ENCODE results near the gene MAK.
"Not testable (repeated sequence)": the region's sequence is repeated elsewhere in the genome, so short reads cannot be mapped to it uniquely, and the experiment has no call there.

The MAK gene

GRCh38 chr6:10720960-10721849 lies 117.1 kb downstream of the MAK start:
- H3K14ac ChIP-seq (ENCODE audit: low read length in 2 of 2); H3K27me3 ChIP-seq (ENCODE audit: control insufficient read depth in 1 of 2, insufficient read depth in 1 of 2, low read length in 2 of 2); H2BK5ac ChIP-seq (ENCODE audit: low read depth, low read length, poor library complexity, severe bottlenecking); H4K8ac ChIP-seq (ENCODE audit: low read length); H3K4me2 ChIP-seq (ENCODE audit: low read length, poor library complexity, severe bottlenecking); H2BK15ac ChIP-seq (ENCODE audit: low read depth, poor library complexity, severe bottlenecking); H2AFZ ChIP-seq (ENCODE audit: low read depth, low read length); H3K18ac ChIP-seq (ENCODE audit: low read depth in 1 of 2, low read length in 2 of 2); H3K4me1 ChIP-seq (ENCODE audit: control insufficient read depth, insufficient read depth, low read depth, low read length); DNase-seq; H2AK5ac ChIP-seq (ENCODE audit: low read length, severe bottlenecking); H2BK12ac ChIP-seq (ENCODE audit: low read length in 2 of 2); H4K91ac ChIP-seq (ENCODE audit: low read length); H2BK120ac ChIP-seq (ENCODE audit: low read depth, low read length); H3K27ac ChIP-seq (ENCODE audit: low read length, poor library complexity, severe bottlenecking); H3K23ac ChIP-seq (ENCODE audit: low read length in 2 of 2); H3K4ac ChIP-seq (ENCODE audit: low read depth in 1 of 2, low read length in 2 of 2): not testable (repeated sequence)
- H3K79me1 ChIP-seq (replicated peaks; ENCODE audit: low read length, poor library complexity, severe bottlenecking): peaks cover 25% of the 10 kb centered on the region
- H3K4me3 ChIP-seq (ENCODE audit: insufficient read depth in 1 of 2, low read depth in 1 of 2, low read length in 2 of 2): peak overlapping the region in 1 of 2 experiments; percentile 98
- 93% methylated on average over 17 of the region's 17 CpGs for WGBS
- H3K9me3 ChIP-seq (ENCODE audit: control insufficient read depth, low read length): peaks cover 12% of the 10 kb centered on the region
- H3K36me3 ChIP-seq (ENCODE audit: control insufficient read depth in 1 of 2, insufficient read depth in 2 of 2, low read depth in 1 of 2, low read length in 2 of 2): peaks cover 19 to 21% of the 10 kb centered on the region in 2 experiments
- H3K9ac ChIP-seq (ENCODE audit: low read length): peak overlapping the region; percentile 84

- H2AFZ ChIP-seq (ENCODE audit: low read depth, low read length): no peak overlapping the region
- peaks cover 19% of the 10 kb centered on the region for H3K79me1 ChIP-seq (replicated peaks; ENCODE audit: low read length, poor library complexity, severe bottlenecking)
- H2BK15ac ChIP-seq (ENCODE audit: low read depth, poor library complexity, severe bottlenecking): peak overlapping the region; percentile 94
- peaks cover 12% of the 10 kb centered on the region for H3K9me3 ChIP-seq (ENCODE audit: control insufficient read depth, low read length)
- H3K9ac ChIP-seq (ENCODE audit: low read length): peak overlapping the region; percentile 84
- H3K4ac ChIP-seq (ENCODE audit: low read depth in 1 of 2, low read length in 2 of 2): no peak overlapping the region
- peak overlapping the region in 1 of 2 experiments; percentile 11 for H3K18ac ChIP-seq (ENCODE audit: low read depth in 1 of 2, low read length in 2 of 2)
- H3K27me3 ChIP-seq (ENCODE audit: control insufficient read depth in 1 of 2, insufficient read depth in 1 of 2, low read length in 2 of 2): no peaks in the 10 kb centered on the region
- H2BK120ac ChIP-seq (ENCODE audit: low read depth, low read length): no peak overlapping the region
- H3K4me3 ChIP-seq (ENCODE audit: insufficient read depth in 1 of 2, low read depth in 1 of 2, low read length in 2 of 2): peak overlapping the region in 1 of 2 experiments; percentile 82
- H4K8ac ChIP-seq (ENCODE audit: low read length): peak overlapping the region; percentile 2
- H3K4me1 ChIP-seq (ENCODE audit: control insufficient read depth, insufficient read depth, low read depth, low read length): peaks cover 3% of the 10 kb centered on the region
- H3K4me2 ChIP-seq (ENCODE audit: low read length, poor library complexity, severe bottlenecking): no peak overlapping the region
- peak overlapping the region; percentile 2 for H4K91ac ChIP-seq (ENCODE audit: low read length)
- H2BK12ac ChIP-seq (ENCODE audit: low read length in 2 of 2): peak overlapping the region in 1 of 2 experiments; percentile 83
- no peak overlapping the region for H3K14ac ChIP-seq (ENCODE audit: low read length in 2 of 2)
- H3K23ac ChIP-seq (ENCODE audit: low read length in 2 of 2): no peak overlapping the region
- no peak overlapping the region for H2AK5ac ChIP-seq (ENCODE audit: low read length, severe bottlenecking)
- peaks cover 11 to 15% of the 10 kb centered on the region in 2 experiments for H3K36me3 ChIP-seq (ENCODE audit: control insufficient read depth in 1 of 2, insufficient read depth in 2 of 2, low read depth in 1 of 2, low read length in 2 of 2)
- H2BK5ac ChIP-seq (ENCODE audit: low read depth, low read length, poor library complexity, severe bottlenecking): no peak overlapping the region
- WGBS: 97% methylated on average over 46 of the region's 49 CpGs
- H3K27ac ChIP-seq (ENCODE audit: low read length, poor library complexity, severe bottlenecking): no peak overlapping the region
- no peak for DNase-seq
These were observed 117.9 kb downstream of the MAK start for GRCh38 chr6:10720265-10720959.

- H2BK15ac ChIP-seq (ENCODE audit: low read depth, poor library complexity, severe bottlenecking): peak overlapping the region; percentile 94
- H3K9me3 ChIP-seq (ENCODE audit: control insufficient read depth, low read length): peaks cover 12% of the 10 kb centered on the region
- peaks cover 14% of the 10 kb centered on the region for H3K79me1 ChIP-seq (replicated peaks; ENCODE audit: low read length, poor library complexity, severe bottlenecking)
- no peak overlapping the region for H2AFZ ChIP-seq (ENCODE audit: low read depth, low read length)
- H2BK12ac ChIP-seq (ENCODE audit: low read length in 2 of 2): peak overlapping the region in 1 of 2 experiments; percentile 83
- no peak overlapping the region for H3K27ac ChIP-seq (ENCODE audit: low read length, poor library complexity, severe bottlenecking)
- H3K14ac ChIP-seq (ENCODE audit: low read length in 2 of 2): no peak overlapping the region
- no peak overlapping the region for H3K18ac ChIP-seq (ENCODE audit: low read depth in 1 of 2, low read length in 2 of 2)
- H4K8ac ChIP-seq (ENCODE audit: low read length): peak overlapping the region; percentile 2
- WGBS: 94% methylated on average over 20 of the region's 21 CpGs
- peak overlapping the region; percentile 84 for H3K9ac ChIP-seq (ENCODE audit: low read length)
- no peak overlapping the region for H2BK5ac ChIP-seq (ENCODE audit: low read depth, low read length, poor library complexity, severe bottlenecking)
- H3K4ac ChIP-seq (ENCODE audit: low read depth in 1 of 2, low read length in 2 of 2): no peak overlapping the region
- peaks cover 6 to 10% of the 10 kb centered on the region in 2 experiments for H3K36me3 ChIP-seq (ENCODE audit: control insufficient read depth in 1 of 2, insufficient read depth in 2 of 2, low read depth in 1 of 2, low read length in 2 of 2)
- peak overlapping the region; percentile 2 for H4K91ac ChIP-seq (ENCODE audit: low read length)
- peak overlapping the region in 1 of 2 experiments; percentile 82 for H3K4me3 ChIP-seq (ENCODE audit: insufficient read depth in 1 of 2, low read depth in 1 of 2, low read length in 2 of 2)
- DNase-seq: no peak
- peaks cover 3% of the 10 kb centered on the region for H3K4me1 ChIP-seq (ENCODE audit: control insufficient read depth, insufficient read depth, low read depth, low read length)
- H2BK120ac ChIP-seq (ENCODE audit: low read depth, low read length): no peak overlapping the region
- H2AK5ac ChIP-seq (ENCODE audit: low read length, severe bottlenecking): no peak overlapping the region
- H3K4me2 ChIP-seq (ENCODE audit: low read length, poor library complexity, severe bottlenecking): no peak overlapping the region
- no peaks in the 10 kb centered on the region for H3K27me3 ChIP-seq (ENCODE audit: control insufficient read depth in 1 of 2, insufficient read depth in 1 of 2, low read length in 2 of 2)
- H3K23ac ChIP-seq (ENCODE audit: low read length in 2 of 2): no peak overlapping the region
These were observed 118.4 kb downstream of the MAK start for GRCh38 chr6:10719964-10720264.

- no peak overlapping the region for H2BK15ac ChIP-seq (ENCODE audit: low read depth, poor library complexity, severe bottlenecking)
- DNase-seq: no peak
- H3K4me2 ChIP-seq (ENCODE audit: low read length, poor library complexity, severe bottlenecking): no peak overlapping the region
- no peak overlapping the region for H2AK5ac ChIP-seq (ENCODE audit: low read length, severe bottlenecking)
- H2BK12ac ChIP-seq (ENCODE audit: low read length in 2 of 2): no peak overlapping the region
- H4K8ac ChIP-seq (ENCODE audit: low read length): no peak overlapping the region
- H3K27me3 ChIP-seq (ENCODE audit: control insufficient read depth in 1 of 2, insufficient read depth in 1 of 2, low read length in 2 of 2): no peaks in the 10 kb centered on the region
- H3K23ac ChIP-seq (ENCODE audit: low read length in 2 of 2): no peak overlapping the region
- peaks cover 12% of the 10 kb centered on the region for H3K9me3 ChIP-seq (ENCODE audit: control insufficient read depth, low read length)
- 96% methylated on average over 8 of the region's 8 CpGs for WGBS
- H2BK5ac ChIP-seq (ENCODE audit: low read depth, low read length, poor library complexity, severe bottlenecking): no peak overlapping the region
- peaks cover 1 to 9% of the 10 kb centered on the region in 2 experiments for H3K36me3 ChIP-seq (ENCODE audit: control insufficient read depth in 1 of 2, insufficient read depth in 2 of 2, low read depth in 1 of 2, low read length in 2 of 2)
- H4K91ac ChIP-seq (ENCODE audit: low read length): no peak overlapping the region
- H3K9ac ChIP-seq (ENCODE audit: low read length): peak overlapping the region; percentile 84
- H3K4ac ChIP-seq (ENCODE audit: low read depth in 1 of 2, low read length in 2 of 2): no peak overlapping the region
- H3K14ac ChIP-seq (ENCODE audit: low read length in 2 of 2): no peak overlapping the region
- peaks cover 12% of the 10 kb centered on the region for H3K79me1 ChIP-seq (replicated peaks; ENCODE audit: low read length, poor library complexity, severe bottlenecking)
- no peak overlapping the region for H2AFZ ChIP-seq (ENCODE audit: low read depth, low read length)
- no peak overlapping the region for H3K27ac ChIP-seq (ENCODE audit: low read length, poor library complexity, severe bottlenecking)
- peaks cover 3% of the 10 kb centered on the region for H3K4me1 ChIP-seq (ENCODE audit: control insufficient read depth, insufficient read depth, low read depth, low read length)
- H3K4me3 ChIP-seq (ENCODE audit: insufficient read depth in 1 of 2, low read depth in 1 of 2, low read length in 2 of 2): peak overlapping the region in 1 of 2 experiments; percentile 82
- H3K18ac ChIP-seq (ENCODE audit: low read depth in 1 of 2, low read length in 2 of 2): no peak overlapping the region
- H2BK120ac ChIP-seq (ENCODE audit: low read depth, low read length): no peak overlapping the region
These were observed 118.9 kb downstream of the MAK start for GRCh38 chr6:10719296-10719963.

Measured in mesenchymal stem cell (in vitro differentiated cells and primary cell).